ENCODE results near the gene DNAJC17. TPM values are rescaled to one million over a fixed set of nuclear protein-coding genes. Genes with fewer than 3 reads are reported as not detected.

The DNAJC17 gene
- total RNA-seq, 1 experiment from 2014 or later, result 34.5 TPM

- no peaks in the 10 kb centered on the region for H3K9me3 ChIP-seq (ENCODE audit: low read depth, low read length, poor library complexity, severe bottlenecking)
- TF ChIP-seq EZH2 (IDR thresholded peaks at IDR 0.05; ENCODE audit: borderline replicate concordance, low read depth, low read length, poor library complexity, severe bottlenecking), result no peak
- TF ChIP-seq, protein P1, sequence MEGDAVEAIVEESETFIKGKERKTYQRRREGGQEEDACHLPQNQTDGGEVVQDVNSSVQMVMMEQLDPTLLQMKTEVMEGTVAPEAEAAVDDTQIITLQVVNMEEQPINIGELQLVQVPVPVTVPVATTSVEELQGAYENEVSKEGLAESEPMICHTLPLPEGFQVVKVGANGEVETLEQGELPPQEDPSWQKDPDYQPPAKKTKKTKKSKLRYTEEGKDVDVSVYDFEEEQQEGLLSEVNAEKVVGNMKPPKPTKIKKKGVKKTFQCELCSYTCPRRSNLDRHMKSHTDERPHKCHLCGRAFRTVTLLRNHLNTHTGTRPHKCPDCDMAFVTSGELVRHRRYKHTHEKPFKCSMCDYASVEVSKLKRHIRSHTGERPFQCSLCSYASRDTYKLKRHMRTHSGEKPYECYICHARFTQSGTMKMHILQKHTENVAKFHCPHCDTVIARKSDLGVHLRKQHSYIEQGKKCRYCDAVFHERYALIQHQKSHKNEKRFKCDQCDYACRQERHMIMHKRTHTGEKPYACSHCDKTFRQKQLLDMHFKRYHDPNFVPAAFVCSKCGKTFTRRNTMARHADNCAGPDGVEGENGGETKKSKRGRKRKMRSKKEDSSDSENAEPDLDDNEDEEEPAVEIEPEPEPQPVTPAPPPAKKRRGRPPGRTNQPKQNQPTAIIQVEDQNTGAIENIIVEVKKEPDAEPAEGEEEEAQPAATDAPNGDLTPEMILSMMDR (conservative IDR thresholded peaks at IDR 0.05; ENCODE audit: low read depth, low read length), result no peak
- H3K27ac ChIP-seq (ENCODE audit: low read depth, low read length, poor library complexity, severe bottlenecking), result no peak overlapping the region
- ChIA-PET CTCF (no interaction called here), POLR2A (ENCODE audit: low non-redundant PET) (no interaction called here)
- peaks cover 13% of the 10 kb centered on the region for H3K36me3 ChIP-seq (ENCODE audit: insufficient read depth, low read length, poor library complexity, severe bottlenecking)
- intact Hi-C loops (cut with micrococcal nuclease; ENCODE audit: unreplicated experiment), result no loop called here
- peak; percentile 36 for DNase-seq (ENCODE audit: low spot score)
- no TSS peak for BruUV-seq (replicated peaks)
- no peak overlapping the region for H3K4me3 ChIP-seq (ENCODE audit: low read depth, low read length, poor library complexity, severe bottlenecking)
- H3K4me1 ChIP-seq (ENCODE audit: insufficient read depth, low read length, poor library complexity, severe bottlenecking), result no peaks in the 10 kb centered on the region
- no peaks in the 10 kb centered on the region for H3K27me3 ChIP-seq (replicated peaks; ENCODE audit: insufficient read depth, low read depth, low read length, poor library complexity)
Measured at GRCh38 chr15:40815042-40815698, 7.9 kb upstream of the DNAJC17 start.

DNA sequence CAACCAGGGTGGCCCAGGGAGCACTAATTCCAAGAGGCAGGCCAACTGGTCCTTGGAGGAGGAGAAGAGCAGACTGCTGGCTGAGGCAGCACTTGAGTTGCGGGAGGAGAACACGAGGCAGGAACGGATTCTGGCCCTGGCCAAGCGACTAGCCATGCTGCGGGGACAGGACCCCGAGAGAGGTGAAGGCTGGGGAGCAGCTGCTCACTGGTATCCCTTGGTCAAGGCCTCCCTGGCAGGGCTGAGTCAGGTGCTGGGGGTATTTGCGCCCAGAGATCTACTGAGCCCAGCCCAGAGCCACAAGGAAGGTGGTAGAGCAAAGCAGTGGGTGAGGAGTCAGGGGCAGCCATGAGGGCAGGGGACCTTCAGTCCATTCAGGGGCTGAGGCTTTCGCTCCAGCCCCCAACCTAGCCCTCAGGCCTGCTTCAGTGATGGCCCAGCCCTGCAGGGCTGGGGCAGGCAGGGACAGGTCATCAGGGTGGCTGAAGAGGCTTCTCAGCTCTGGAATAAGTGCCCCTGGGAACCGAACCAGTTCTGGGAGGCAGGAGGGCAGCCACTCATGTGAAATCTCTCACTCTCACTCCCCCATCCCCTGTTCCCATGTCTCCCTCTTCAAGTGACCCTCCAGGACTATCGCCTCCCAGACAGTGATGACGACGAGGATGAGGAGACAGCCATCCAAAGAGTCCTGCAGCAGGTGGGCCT is 5.6 kb upstream of the DNAJC17 start:
- no peaks in the 10 kb centered on the region for H3K27me3 ChIP-seq (replicated peaks; ENCODE audit: insufficient read depth, low read depth, low read length, poor library complexity)
- H3K9me3 ChIP-seq (ENCODE audit: low read depth, low read length, poor library complexity, severe bottlenecking), result no peaks in the 10 kb centered on the region
- peaks cover 13% of the 10 kb centered on the region for H3K36me3 ChIP-seq (ENCODE audit: insufficient read depth, low read length, poor library complexity, severe bottlenecking)
- CTCF ChIA-PET, result no interaction called here
- H3K27ac ChIP-seq (ENCODE audit: low read depth, low read length, poor library complexity, severe bottlenecking), result no peak overlapping the region
- intact Hi-C loops (cut with micrococcal nuclease; ENCODE audit: unreplicated experiment), result no loop called here
- BruUV-seq (replicated peaks), result no TSS peak
- DNase-seq (ENCODE audit: low spot score), result no peak
- no peak overlapping the region for H3K4me3 ChIP-seq (ENCODE audit: low read depth, low read length, poor library complexity, severe bottlenecking)
- H3K4me1 ChIP-seq (ENCODE audit: insufficient read depth, low read length, poor library complexity, severe bottlenecking), result no peaks in the 10 kb centered on the region
- no peak for TF ChIP-seq EZH2 (IDR thresholded peaks at IDR 0.05; ENCODE audit: borderline replicate concordance, low read depth, low read length, poor library complexity, severe bottlenecking)
- POLR2A ChIA-PET (ENCODE audit: low non-redundant PET), result no interaction called here

DNA sequence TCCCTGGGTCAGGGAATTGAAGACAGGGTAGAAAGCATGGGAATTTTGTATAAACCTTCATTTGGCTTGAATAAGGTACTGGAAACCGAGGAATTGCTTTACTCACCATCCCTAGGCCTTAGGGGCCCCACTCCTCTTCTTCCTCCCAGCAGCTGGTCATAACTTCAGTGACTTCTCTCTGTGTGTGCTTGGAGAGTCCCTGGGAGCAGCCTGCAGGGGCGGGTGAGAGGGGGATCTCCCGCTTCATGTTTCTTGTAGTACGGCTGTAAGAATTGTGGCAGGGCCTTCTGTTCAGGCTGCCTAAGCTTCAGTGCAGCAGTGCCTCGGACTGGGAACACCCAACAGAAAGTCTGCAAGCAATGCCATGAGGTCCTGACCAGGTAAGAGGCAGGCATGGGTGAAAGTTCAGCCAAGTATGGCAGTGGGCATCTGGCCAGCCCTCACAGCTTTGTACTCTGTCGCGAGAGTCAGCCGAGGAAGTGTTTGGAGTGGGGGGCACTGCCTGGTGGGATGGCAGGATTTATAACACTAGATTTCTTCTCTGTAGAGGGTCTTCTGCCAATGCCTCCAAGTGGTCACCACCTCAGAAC is 1.7 kb upstream of the DNAJC17 start:
- BruUV-seq (replicated peaks), result no TSS peak
- intact Hi-C loops (cut with micrococcal nuclease; ENCODE audit: unreplicated experiment), result no loop called here
- no peaks in the 10 kb centered on the region for H3K9me3 ChIP-seq (ENCODE audit: low read depth, low read length, poor library complexity, severe bottlenecking)
- ChIA-PET CTCF (no interaction called here), POLR2A (ENCODE audit: low non-redundant PET) (no interaction called here)
- peaks cover 13% of the 10 kb centered on the region for H3K36me3 ChIP-seq (ENCODE audit: insufficient read depth, low read length, poor library complexity, severe bottlenecking)
- H3K27ac ChIP-seq (ENCODE audit: low read depth, low read length, poor library complexity, severe bottlenecking), result no peak overlapping the region
- H3K4me1 ChIP-seq (ENCODE audit: insufficient read depth, low read length, poor library complexity, severe bottlenecking), result peaks cover 6% of the 10 kb centered on the region
- H3K27me3 ChIP-seq (replicated peaks; ENCODE audit: insufficient read depth, low read depth, low read length, poor library complexity), result no peaks in the 10 kb centered on the region
- TF ChIP-seq, protein P1 (conservative IDR thresholded peaks at IDR 0.05; ENCODE audit: low read depth, low read length), result no peak
- no peak for TF ChIP-seq EZH2 (IDR thresholded peaks at IDR 0.05; ENCODE audit: borderline replicate concordance, low read depth, low read length, poor library complexity, severe bottlenecking)
- no peak for DNase-seq (ENCODE audit: low spot score)
- peak overlapping the region; percentile 97 for H3K4me3 ChIP-seq (ENCODE audit: low read depth, low read length, poor library complexity, severe bottlenecking)

Measured in A673 (cell line).